ENCODE data around the gene CRYBA4. TPM values are rescaled to one million over a fixed set of nuclear protein-coding genes. Genes with fewer than 3 reads are reported as not detected.

The CRYBA4 gene
- total RNA-seq, 2 experiments from 2014 or later = not detected

GRCh38 chr22:26672590-26673468, 51.1 kb downstream of the CRYBA4 start:
- CTCF ChIA-PET = interaction anchor here (0.9 to 1.2 kb wide), 3 partner anchors 11 to 22 kb away, joined by 3 read pairs; no protein-coding TSS in a partner anchor
- POLR2A ChIA-PET = interaction anchor here (0.7 to 2.7 kb wide), 6 partner anchors 16 to 191 kb away, joined by 3 to 13 read pairs (median 4); partner anchors contain the start of genes HPS4, MIAT and SRRD

DNA sequence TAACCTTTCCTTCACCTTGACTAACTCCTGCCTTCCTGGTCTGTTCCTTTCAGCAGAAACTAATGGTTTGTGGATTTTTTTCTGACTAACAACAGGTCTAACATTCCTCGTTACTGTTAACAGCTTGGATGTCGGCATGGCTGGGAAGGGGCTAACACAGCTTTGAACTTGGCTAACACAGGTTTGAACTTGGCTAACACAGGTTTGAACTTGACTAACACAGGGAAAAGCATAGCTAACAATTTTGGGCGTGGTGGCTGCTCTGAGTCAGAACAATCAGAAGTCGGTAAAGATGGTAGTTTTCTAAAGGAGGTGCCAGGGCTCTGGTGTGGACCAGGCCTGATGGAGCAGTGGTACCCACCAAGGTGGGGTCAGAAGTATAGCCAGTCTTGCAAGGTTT, 51.7 kb downstream of the CRYBA4 start:
- POLR2A ChIA-PET = interaction anchor here (0.6 to 1.3 kb wide), 5 partner anchors 17 to 938 kb away, joined by 3 to 4 read pairs (median 3); partner anchors contain the start of genes HPS4, MIAT and SRRD
- CTCF ChIA-PET = interaction anchor here (0.5 to 1.0 kb wide), 2 partner anchors 31 to 161 kb away, joined by 3 to 4 read pairs; partner anchors contain the start of gene TFIP11

DNA sequence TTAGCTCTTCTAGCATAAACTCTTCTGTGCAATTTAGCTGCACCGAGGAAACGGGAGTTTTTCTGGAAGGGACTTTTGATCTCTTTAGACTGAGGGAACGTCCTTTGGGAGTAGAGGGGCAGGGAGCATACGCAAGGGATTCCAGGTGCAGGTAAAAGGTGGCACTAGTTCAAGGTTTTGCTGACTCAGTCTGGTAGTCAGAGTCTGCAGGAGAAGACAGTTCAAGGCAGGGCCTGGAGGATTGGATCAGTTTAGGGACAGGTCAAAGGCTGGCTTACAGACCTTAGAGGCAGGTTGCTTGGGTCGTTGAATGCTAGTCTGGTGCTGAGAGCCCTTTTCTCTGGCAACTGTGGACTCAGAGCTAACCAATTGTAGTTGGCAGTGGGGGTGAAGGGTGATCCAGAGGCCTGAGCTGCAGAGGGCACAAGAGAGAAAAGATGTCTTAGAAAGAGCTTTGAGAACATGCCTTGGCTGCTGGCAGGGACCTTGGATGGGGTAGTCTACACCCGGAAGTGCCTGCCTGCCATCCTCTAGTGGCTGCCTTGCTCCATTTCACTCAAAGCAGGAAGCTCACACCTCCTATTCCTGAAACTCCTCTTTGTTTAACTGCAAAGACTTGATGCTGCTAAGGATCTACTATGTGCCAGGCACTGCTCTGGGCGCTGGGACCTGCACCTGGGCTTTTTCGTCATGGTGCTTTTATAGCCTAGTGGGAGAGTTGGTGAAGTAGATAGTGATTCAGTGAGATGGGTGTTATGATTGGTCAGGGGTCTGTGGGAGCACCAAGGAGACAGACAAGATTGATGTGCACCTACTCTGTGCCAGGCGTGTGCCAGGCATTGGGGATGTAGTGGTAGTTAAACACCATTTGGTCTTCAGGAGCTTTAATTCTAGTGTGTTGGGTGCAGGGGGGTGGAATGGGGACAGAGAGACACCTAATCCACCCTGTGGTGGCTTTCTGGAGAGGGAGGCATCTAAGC, 52.7 kb downstream of the CRYBA4 start:
- ChIA-PET POLR2A (interaction anchor here (0.6 to 1.4 kb wide), 6 partner anchors 12 to 939 kb away, joined by 3 to 4 read pairs (median 3); partner anchors contain the start of genes HPS4 and SRRD), CTCF (interaction anchor here (1.0 kb wide), 1 partner anchor 162 kb away, joined by 3 read pairs; the partner anchor contains the start of gene TFIP11)

DNA sequence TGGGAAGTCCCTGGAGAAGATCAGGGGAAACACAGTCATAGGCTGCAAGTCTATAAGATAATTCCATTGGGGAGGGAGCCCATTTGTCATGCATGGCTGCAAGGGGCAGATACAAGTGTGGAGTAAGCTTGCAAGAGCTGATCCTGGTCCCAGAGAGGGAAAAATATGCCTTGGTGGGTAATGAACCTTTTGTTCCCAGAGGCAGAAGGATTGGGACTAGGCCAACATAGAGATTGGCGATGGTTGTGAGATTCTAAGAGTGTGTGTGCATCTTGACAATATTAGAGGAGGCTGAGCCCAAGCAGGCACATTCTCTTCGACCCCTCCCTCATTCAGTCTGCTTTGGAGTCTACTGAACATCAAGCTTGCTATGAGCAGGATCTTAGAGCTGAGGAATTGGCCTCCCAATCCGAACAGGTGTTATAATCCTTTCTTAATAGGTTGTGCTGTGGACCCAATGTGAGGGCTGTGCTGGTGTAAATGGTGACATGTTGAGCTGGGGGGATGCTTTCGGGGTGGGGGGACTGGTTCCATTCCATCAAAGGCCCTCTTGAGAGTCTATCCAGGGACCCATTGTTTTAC, 54.0 kb downstream of the CRYBA4 start:
- POLR2A ChIA-PET = no interaction called here
- CTCF ChIA-PET = interaction anchor here (0.6 kb wide), 1 partner anchor 1114 kb away, joined by 3 read pairs; no protein-coding TSS in a partner anchor

DNA sequence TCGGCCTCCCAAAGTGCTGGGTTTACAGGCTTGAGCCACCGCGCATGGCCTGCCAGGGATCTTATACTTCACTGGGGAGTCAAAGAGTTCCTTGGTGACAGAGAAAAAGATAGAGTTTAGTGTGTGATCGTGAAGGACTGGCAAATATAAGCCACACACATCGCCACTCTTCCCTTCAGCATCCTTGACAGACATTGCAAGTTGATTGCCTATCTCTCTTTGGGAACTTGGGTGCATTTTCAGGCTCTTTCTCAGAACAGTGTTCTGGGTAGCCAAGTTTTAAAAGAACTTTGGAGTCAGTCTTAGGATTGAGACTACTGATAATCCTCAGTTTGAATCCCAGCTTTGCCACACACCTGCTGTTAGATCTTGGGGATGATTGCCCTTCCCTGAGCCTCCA, 55.5 kb downstream of the CRYBA4 start:
- POLR2A ChIA-PET = no interaction called here
- CTCF ChIA-PET = no interaction called here

DNA sequence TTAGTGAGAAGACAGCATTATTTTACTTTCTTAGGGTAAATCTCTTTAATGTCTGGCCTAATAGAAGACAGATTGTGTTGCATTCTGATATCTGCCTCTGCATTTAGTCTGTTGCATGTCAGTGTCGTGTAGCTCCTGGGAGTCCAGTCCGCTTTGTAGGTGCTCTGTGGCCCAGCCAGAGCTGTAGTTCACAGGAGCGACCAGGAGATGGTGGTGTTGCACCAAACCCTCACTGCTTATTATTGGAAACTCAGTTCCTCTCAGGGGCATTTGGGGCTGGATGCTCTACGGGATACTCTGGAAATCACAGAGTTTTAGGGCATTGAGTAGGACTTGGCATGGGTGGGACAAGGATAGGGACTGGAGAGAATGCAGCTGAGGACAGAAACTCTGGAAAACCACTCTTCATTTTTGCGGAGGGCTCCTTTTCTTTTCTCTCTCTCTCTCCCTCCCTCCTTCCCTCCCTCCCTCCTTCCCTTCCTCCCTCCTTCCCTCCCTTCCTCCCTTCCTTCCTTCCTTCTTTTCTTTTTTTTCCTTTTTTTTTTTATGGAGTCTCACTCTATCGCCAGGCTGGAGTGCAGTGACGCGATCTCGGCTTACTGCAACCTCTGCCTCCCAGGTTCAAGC, 57.4 kb downstream of the CRYBA4 start:
- ChIA-PET POLR2A (interaction anchor here (0.6 kb wide), 1 partner anchor 146 kb away, joined by 4 read pairs; no protein-coding TSS in a partner anchor), CTCF (interaction anchor here (0.7 to 1.3 kb wide), 2 partner anchors 14 to 225 kb away, joined by 3 to 5 read pairs; no protein-coding TSS in a partner anchor)

Other genes starting within 250 kb of the CRYBA4 start
- 10 to 100 TPM; 14.5 to 15.1 TPM for gene ASPHD2, start 192.7 kb upstream of the CRYBA4 start, total RNA-seq
- 10 to 100 TPM; 36.8 to 38.6 TPM for gene HPS4, start 138.2 kb upstream of the CRYBA4 start, total RNA-seq
- gene SRRD, start 138.1 kb upstream of the CRYBA4 start, total RNA-seq = 10 to 100 TPM; 33.6 to 33.8 TPM
- gene TFIP11, start 109.5 kb upstream of the CRYBA4 start, total RNA-seq = 10 to 100 TPM; 46.4 to 48.6 TPM
- gene TPST2, start 31.8 kb upstream of the CRYBA4 start, total RNA-seq = 10 to 100 TPM; 42.4 to 42.9 TPM
- not detected for gene CRYBB1, start 3.9 kb upstream of the CRYBA4 start, total RNA-seq
- gene MIAT, start 35.6 kb downstream of the CRYBA4 start, total RNA-seq = 10 to 100 TPM; 15.4 to 16.9 TPM

Data from activated CD8-positive, alpha-beta memory T cell treated with anti-CD3 and anti-CD28 coated beads for 36 hours (primary cell).